Caco-2 (cell line): ENCODE results near the gene FSTL3. TPM values are rescaled to one million over a fixed set of nuclear protein-coding genes. Genes with fewer than 3 reads are reported as not detected.

Experiments used
- total RNA-seq: library from RNA; stranded (reverse); gene quantifications from 2 replicates; pipeline ENCODE4 v1.2.3, GENCODE V29; 2022

The FSTL3 gene
- total RNA-seq, 1 experiment from 2014 or later: 26.3 TPM

Other genes starting within 250 kb of the FSTL3 start
- gene SHC2, start 215.4 kb upstream of the FSTL3 start, total RNA-seq: 1.3 and 2.4 TPM in 2 replicates
- 0.73 and 1.3 TPM in 2 replicates for gene MADCAM1, start 179.9 kb upstream of the FSTL3 start, total RNA-seq
- gene TPGS1, start 168.9 kb upstream of the FSTL3 start, total RNA-seq: 11.5 and 14.9 TPM in 2 replicates
- 129 and 133 TPM in 2 replicates for gene CDC34, start 144.6 kb upstream of the FSTL3 start, total RNA-seq
- 0.35 TPM in 1 of 2 replicates, not detected in the other for gene GZMM, start 132.3 kb upstream of the FSTL3 start, total RNA-seq
- gene BSG, start 103.8 kb upstream of the FSTL3 start, total RNA-seq: 618 and 656 TPM in 2 replicates
- 2.7 and 3.9 TPM in 2 replicates for gene HCN2, start 86.5 kb upstream of the FSTL3 start, total RNA-seq
- 93.3 and 95.8 TPM in 2 replicates for gene POLRMT, start 42.9 kb upstream of the FSTL3 start, total RNA-seq
- gene FGF22, start 36.5 kb upstream of the FSTL3 start, total RNA-seq: 0.68 TPM in 1 of 2 replicates, not detected in the other
- gene RNF126, start 13.2 kb upstream of the FSTL3 start, total RNA-seq: 74.6 and 77.9 TPM in 2 replicates
- gene PRSS57, start 19.1 kb downstream of the FSTL3 start, total RNA-seq: not detected in 2 replicates
- 14.7 and 16.1 TPM in 2 replicates for gene PALM, start 32.5 kb downstream of the FSTL3 start, total RNA-seq
- 27.8 and 36.4 TPM in 2 replicates for gene MISP, start 74.7 kb downstream of the FSTL3 start, total RNA-seq
- gene PTBP1, start 121.1 kb downstream of the FSTL3 start, total RNA-seq: 510 and 522 TPM in 2 replicates
- gene PLPPR3, start 145.6 kb downstream of the FSTL3 start, total RNA-seq: 5.1 and 7.1 TPM in 2 replicates
- gene AZU1, start 151.4 kb downstream of the FSTL3 start, total RNA-seq: not detected in 2 replicates
- gene PRTN3, start 164.6 kb downstream of the FSTL3 start, total RNA-seq: 0.29 TPM in 1 of 2 replicates, not detected in the other
- not detected in 2 replicates for gene ELANE, start 175.9 kb downstream of the FSTL3 start, total RNA-seq
- 4.4 and 6.1 TPM in 2 replicates for gene CFD, start 183.3 kb downstream of the FSTL3 start, total RNA-seq
- 64.3 and 69.1 TPM in 2 replicates for gene MED16, start 216.8 kb downstream of the FSTL3 start, total RNA-seq
- not detected in 2 replicates for gene RNU6-9, start 217.1 kb downstream of the FSTL3 start, total RNA-seq
- gene R3HDM4, start 236.8 kb downstream of the FSTL3 start, total RNA-seq: 57.7 and 60.4 TPM in 2 replicates
- 13.0 and 16.6 TPM in 2 replicates for gene KISS1R, start 240.9 kb downstream of the FSTL3 start, total RNA-seq
- gene ARID3A, start 249.6 kb downstream of the FSTL3 start, total RNA-seq: 217 and 239 TPM in 2 replicates